HepG2 (cell line): ENCODE results near the gene DENND4B. TPM values are rescaled to one million over a fixed set of nuclear protein-coding genes. Genes with fewer than 3 reads are reported as not detected.

ENCODE experiments used
- DNMT1 ChIP-seq: sonication (generic); formaldehyde crosslinking; IDR thresholded peaks from 2 replicates; pipeline ENCODE4 v1.5.1; 2020; ENCODE audit warnings: mild to moderate bottlenecking, missing genetic modification reagents
- FLYWCH1 ChIP-seq: sonication (generic); formaldehyde crosslinking; IDR thresholded peaks from 2 replicates; pipeline ENCODE4 v1.8.1; 2023; ENCODE audit warnings: mild to moderate bottlenecking, missing genetic modification reagents
- MED13 ChIP-seq: sonication (generic); formaldehyde crosslinking; IDR thresholded peaks from 2 replicates; pipeline ENCODE4 v1.5.0; 2020; ENCODE audit warnings: missing genetic modification reagents
- MIER2 ChIP-seq: IDR thresholded peaks from 2 replicates; pipeline ENCODE4 v1.6.1; 2016; ENCODE audit warnings: missing biosample characterization, missing genetic modification reagents
- MIER3 ChIP-seq: IDR thresholded peaks from 2 replicates; pipeline ENCODE4 v1.6.1; 2016; ENCODE audit warnings: missing compliant biosample characterization, borderline replicate concordance
- NCOA1 ChIP-seq: sonication (generic); formaldehyde crosslinking; IDR thresholded peaks from 2 replicates; pipeline ENCODE4 v1.9.0; 2021; ENCODE audit warnings: missing genetic modification reagents
- POLR2AphosphoS2 ChIP-seq: IDR thresholded peaks from 2 replicates; pipeline ENCODE4 v1.6.1; 2011; ENCODE audit warnings: low read depth, low read length, improper control_type of control experiment
- RBM22 ChIP-seq: fragments of 200-400 bp; formaldehyde crosslinking; optimal IDR thresholded peaks from 2 replicates; pipeline ENCODE3; 2017; ENCODE audit warnings: mild to moderate bottlenecking, low read length, moderate library complexity
- RERE ChIP-seq: IDR thresholded peaks from 2 replicates; pipeline ENCODE4 v1.6.1; 2016; ENCODE audit warnings: low read depth, missing genetic modification reagents, missing compliant biosample characterization
- ZBTB1 ChIP-seq: sonication (generic); formaldehyde crosslinking; IDR thresholded peaks from 2 replicates; pipeline ENCODE4 v1.4.0; 2020; ENCODE audit warnings: missing genetic modification reagents, borderline replicate concordance
- ZGPAT ChIP-seq: IDR thresholded peaks from 2 replicates; pipeline ENCODE4 v1.6.1; 2016; ENCODE audit warnings: mild to moderate bottlenecking
- ZNF230 ChIP-seq: sonication (generic); formaldehyde crosslinking; IDR thresholded peaks from 2 replicates; pipeline ENCODE4 v1.4.0; 2020; ENCODE audit warnings: mild to moderate bottlenecking, missing genetic modification reagents
- ZNF350 ChIP-seq: sonication (generic); formaldehyde crosslinking; IDR thresholded peaks from 2 replicates; pipeline ENCODE4 v1.4.0; 2020; ENCODE audit warnings: mild to moderate bottlenecking, low read depth, missing genetic modification reagents, borderline replicate concordance
- polyA plus RNA-seq, 8 experiments: library from polyadenylated mRNA; depleted of rRNA in 3 of 8; stranded (reverse) in 7 of 8; unstranded in 1 of 8; fragments of >200 nt; fragmentation: Illumina TruSeq in 4 of 8; extraction: Trizol in 4 of 8; gene quantifications; 2 replicates each; pipeline versions ENCODE4 v1.2.1 to v1.2.3, GENCODE V29; 2011 to 2016; ENCODE audit warnings: low read depth in 4 of 8, missing spikeins in 1 of 8, mixed read lengths in 1 of 8; ENCODE audit not compliant: insufficient read depth in 1 of 8
- total RNA-seq, 5 experiments: library from RNA; depleted of rRNA; stranded (reverse); fragments of >200 nt; fragmentation: Illumina TruSeq; extraction: Trizol; gene quantifications; 2 replicates each; pipeline ENCODE4 v1.2.3, GENCODE V29; 2016; ENCODE audit warnings: low read depth in 1 of 5
- TF ChIP-seq, protein P1 (sequence below): sonication (generic); formaldehyde crosslinking; IDR thresholded peaks from 2 replicates; pipeline ENCODE4 v1.5.1; 2020; ENCODE audit warnings: mild to moderate bottlenecking, missing genetic modification reagents, moderate library complexity

The DENND4B gene
- total and polyA plus RNA-seq, 2 of the 13 experiments (the other 11 are each of a cell fraction or from before 2014, with no cell fraction given): 15.1 to 20.3 TPM

DNA sequence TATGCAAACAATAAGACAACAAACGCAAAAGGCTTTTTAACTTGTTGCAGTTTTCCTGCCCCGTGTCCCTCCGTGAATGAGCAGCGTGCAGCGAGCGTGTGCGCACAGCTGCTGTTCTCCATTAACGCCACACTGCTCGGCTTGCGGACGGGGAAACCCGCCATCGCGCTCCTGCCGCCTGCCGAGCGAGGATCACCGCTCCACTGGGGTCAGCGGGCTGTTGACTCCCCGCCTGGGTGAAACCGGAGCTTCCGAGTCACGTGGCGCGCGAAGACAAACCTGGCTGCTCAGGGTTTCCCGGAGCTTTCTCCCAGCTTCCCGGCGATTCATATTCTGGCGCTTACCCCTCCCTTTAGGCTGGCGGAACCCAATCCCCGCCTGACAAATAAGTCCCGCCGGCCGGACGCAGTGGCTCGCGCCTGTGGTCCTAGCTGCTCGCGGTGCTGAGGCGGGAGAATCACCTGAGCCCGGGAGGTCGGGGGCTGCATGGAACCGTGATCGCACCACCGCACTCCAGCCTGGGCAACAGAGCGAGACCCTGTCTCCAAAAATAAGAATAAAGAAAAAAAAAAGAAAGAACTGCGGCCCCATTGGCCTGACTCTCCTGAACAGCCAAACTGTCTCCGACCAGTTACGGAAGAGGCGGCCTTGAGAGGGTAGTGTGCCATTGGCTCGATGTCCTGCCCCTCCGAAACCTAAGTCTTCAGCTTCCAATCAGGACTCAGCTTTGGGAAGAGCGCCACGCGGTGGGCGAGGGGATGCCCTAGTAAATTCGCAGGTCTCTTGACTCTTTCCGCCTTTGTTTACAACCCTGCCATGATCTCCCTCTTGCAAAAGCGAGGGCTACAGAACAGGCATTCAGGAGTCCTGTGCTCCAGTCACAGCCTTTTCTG lies 20.8 kb upstream of the DENND4B start, which contains the start of gene CREB3L4 (continued):
- TF ChIP-seq MIER2 (0 out of 2 replicates have a peak, but pooled peaks have one; percentile 31), MIER3 (CRISPR knock-in tag) (no peak; the same call in 1 of the 2 replicates), POLR2AphosphoS2 (no peak), NCOA1 (CRISPR knock-in tag) (no peak), MED13 (no peak), RERE (CRISPR knock-in tag) (peak; percentile 52; the same call in 1 of the 2 replicates), ZNF350 (CRISPR knock-in tag) (peak; percentile 70; the same call in 1 of the 2 replicates), RBM22 (no peak), DNMT1 (peak; percentile 52; the same call in 1 of the 2 replicates), ZNF230 (CRISPR knock-in tag) (peak; percentile 78; the same call in 1 of the 2 replicates), ZGPAT (CRISPR knock-in tag) (peak; percentile 67), FLYWCH1 (CRISPR knock-in tag) (no peak), ZBTB1 (no peak)
- TF ChIP-seq, protein P1, sequence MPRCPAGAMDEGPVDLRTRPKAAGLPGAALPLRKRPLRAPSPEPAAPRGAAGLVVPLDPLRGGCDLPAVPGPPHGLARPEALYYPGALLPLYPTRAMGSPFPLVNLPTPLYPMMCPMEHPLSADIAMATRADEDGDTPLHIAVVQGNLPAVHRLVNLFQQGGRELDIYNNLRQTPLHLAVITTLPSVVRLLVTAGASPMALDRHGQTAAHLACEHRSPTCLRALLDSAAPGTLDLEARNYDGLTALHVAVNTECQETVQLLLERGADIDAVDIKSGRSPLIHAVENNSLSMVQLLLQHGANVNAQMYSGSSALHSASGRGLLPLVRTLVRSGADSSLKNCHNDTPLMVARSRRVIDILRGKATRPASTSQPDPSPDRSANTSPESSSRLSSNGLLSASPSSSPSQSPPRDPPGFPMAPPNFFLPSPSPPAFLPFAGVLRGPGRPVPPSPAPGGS (CRISPR knock-in tag): no peak; the same call in none of the 2 replicates
